ENCODE results near the gene SLAIN1.

SLAIN1 gene

GRCh38 chr13:77767413-77767812 lies 69.9 kb downstream of the SLAIN1 start:
- peaks cover 12% of the 10 kb centered on the region for H3K36me3 ChIP-seq (ENCODE audit: control insufficient read depth, low read depth, low read length)
- H3K27me3 ChIP-seq (ENCODE audit: control insufficient read depth, insufficient read depth, low read length), result no peaks in the 10 kb centered on the region
- H3K9me3 ChIP-seq (ENCODE audit: control insufficient read depth, low read depth, low read length), result no peaks in the 10 kb centered on the region
- H3K27ac ChIP-seq (ENCODE audit: low read length), result no peak overlapping the region
- no peak overlapping the region for H3K4me3 ChIP-seq (ENCODE audit: low read length)
- no peaks in the 10 kb centered on the region for H3K4me1 ChIP-seq (ENCODE audit: control insufficient read depth, low read depth, low read length)
- H3K9ac ChIP-seq (ENCODE audit: low read length), result no peak overlapping the region

- Histone ChIP-seq H3K27ac (ENCODE audit: low read length) (no peak overlapping the region), H3K36me3 (ENCODE audit: control insufficient read depth, low read depth, low read length) (no peaks in the 10 kb centered on the region), H3K27me3 (ENCODE audit: control insufficient read depth, insufficient read depth, low read length) (no peaks in the 10 kb centered on the region), H3K9me3 (ENCODE audit: control insufficient read depth, low read depth, low read length) (no peaks in the 10 kb centered on the region), H3K4me3 (ENCODE audit: low read length) (no peak overlapping the region), H3K4me1 (ENCODE audit: control insufficient read depth, low read depth, low read length) (no peaks in the 10 kb centered on the region), H3K9ac (ENCODE audit: low read length) (no peak overlapping the region)
These were observed 76.7 kb downstream of the SLAIN1 start for GRCh38 chr13:77774181-77774580.

DNA sequence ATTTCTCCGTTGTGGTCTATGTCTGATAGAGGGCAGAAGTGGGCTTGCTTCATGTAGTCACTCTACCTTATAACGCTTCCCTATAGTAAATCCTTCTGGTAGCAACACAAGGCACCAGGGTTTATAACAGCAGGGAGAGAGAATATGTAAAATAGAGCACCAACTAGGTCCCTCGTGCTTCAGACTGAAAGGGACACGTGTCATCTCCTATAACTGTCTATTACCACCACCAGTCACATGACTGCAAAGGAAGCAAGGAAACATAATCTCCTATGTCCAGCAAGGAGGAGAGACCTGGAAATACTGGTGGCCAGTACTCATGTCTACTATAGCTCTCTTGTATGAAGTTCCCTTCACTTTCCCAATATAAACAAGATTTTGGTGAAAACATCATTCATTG lies 79.2 kb downstream of the SLAIN1 start:
- no peak overlapping the region for H3K9ac ChIP-seq (ENCODE audit: low read length)
- no peak overlapping the region for H3K4me3 ChIP-seq (ENCODE audit: low read length)
- H3K9me3 ChIP-seq (ENCODE audit: control insufficient read depth, low read depth, low read length), result no peaks in the 10 kb centered on the region
- peaks cover 3% of the 10 kb centered on the region for H3K36me3 ChIP-seq (ENCODE audit: control insufficient read depth, low read depth, low read length)
- H3K27ac ChIP-seq (ENCODE audit: low read length), result no peak overlapping the region
- H3K4me1 ChIP-seq (ENCODE audit: control insufficient read depth, low read depth, low read length), result peaks cover 7% of the 10 kb centered on the region
- H3K27me3 ChIP-seq (ENCODE audit: control insufficient read depth, insufficient read depth, low read length), result no peaks in the 10 kb centered on the region

DNA sequence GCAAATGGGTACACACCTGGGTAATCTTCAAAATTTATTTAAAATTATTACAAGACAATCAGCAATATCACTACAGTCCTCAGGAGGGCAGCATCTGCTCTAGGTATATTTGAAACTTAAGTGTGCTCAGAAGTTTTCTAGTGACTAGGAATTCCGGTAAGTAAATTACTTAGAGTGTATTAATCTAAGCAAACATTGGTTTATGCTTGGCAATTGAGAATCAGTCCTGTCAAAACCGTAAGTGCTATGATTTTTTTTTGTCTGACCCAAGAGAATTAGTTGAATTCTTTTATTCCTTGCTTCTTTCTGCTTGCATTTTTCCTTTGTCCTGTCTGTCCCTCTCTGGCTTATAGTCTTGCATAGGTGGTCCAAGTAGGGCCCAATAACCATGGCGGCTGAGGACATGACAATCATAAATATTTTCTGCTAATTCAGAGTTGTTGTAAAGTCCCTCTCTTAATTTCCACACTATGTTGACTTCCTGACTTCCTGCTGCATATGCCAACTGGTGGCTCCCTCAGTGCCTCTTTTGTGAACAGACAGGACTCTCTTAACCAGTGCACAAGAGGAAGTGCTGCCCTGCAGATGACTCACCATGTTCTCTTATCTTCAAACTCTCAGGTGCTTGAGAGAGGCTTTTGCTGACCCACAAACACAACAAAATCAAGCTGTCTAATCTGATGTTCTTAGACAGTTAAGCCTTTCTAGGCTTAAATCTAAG lies 82.2 kb downstream of the SLAIN1 start:
- Histone ChIP-seq H3K27me3 (ENCODE audit: control insufficient read depth, insufficient read depth, low read length) (no peaks in the 10 kb centered on the region), H3K27ac (ENCODE audit: low read length) (no peak overlapping the region), H3K9me3 (ENCODE audit: control insufficient read depth, low read depth, low read length) (no peaks in the 10 kb centered on the region), H3K4me1 (ENCODE audit: control insufficient read depth, low read depth, low read length) (peaks cover 21% of the 10 kb centered on the region), H3K9ac (ENCODE audit: low read length) (no peak overlapping the region), H3K4me3 (ENCODE audit: low read length) (no peak overlapping the region), H3K36me3 (ENCODE audit: control insufficient read depth, low read depth, low read length) (peaks cover 3% of the 10 kb centered on the region)

DNA sequence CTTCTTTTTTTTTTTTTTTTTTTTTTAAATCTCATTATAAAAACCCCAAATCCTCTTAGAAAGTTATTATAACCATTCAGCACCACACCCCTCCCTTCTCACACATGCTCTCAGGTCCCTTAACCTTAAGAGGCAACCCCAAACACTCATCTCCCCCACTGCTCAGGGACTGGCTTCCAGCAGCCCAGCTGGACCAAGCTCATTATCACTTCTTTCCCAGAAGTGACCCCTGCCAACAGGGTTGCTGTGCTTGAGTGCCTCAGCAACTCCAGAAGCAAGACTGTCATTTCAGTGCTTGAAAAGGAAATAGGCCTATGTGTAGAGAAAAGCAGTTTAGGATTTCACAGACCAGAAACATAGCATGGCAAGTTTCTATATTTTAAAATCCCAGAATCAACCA lies 84.3 kb downstream of the SLAIN1 start:
- Histone ChIP-seq H3K27ac (ENCODE audit: low read length) (no peak overlapping the region), H3K4me1 (ENCODE audit: control insufficient read depth, low read depth, low read length) (peaks cover 23% of the 10 kb centered on the region), H3K9me3 (ENCODE audit: control insufficient read depth, low read depth, low read length) (no peaks in the 10 kb centered on the region), H3K9ac (ENCODE audit: low read length) (no peak overlapping the region), H3K27me3 (ENCODE audit: control insufficient read depth, insufficient read depth, low read length) (no peaks in the 10 kb centered on the region), H3K36me3 (ENCODE audit: control insufficient read depth, low read depth, low read length) (peaks cover 3% of the 10 kb centered on the region), H3K4me3 (ENCODE audit: low read length) (no peak overlapping the region)

DNA sequence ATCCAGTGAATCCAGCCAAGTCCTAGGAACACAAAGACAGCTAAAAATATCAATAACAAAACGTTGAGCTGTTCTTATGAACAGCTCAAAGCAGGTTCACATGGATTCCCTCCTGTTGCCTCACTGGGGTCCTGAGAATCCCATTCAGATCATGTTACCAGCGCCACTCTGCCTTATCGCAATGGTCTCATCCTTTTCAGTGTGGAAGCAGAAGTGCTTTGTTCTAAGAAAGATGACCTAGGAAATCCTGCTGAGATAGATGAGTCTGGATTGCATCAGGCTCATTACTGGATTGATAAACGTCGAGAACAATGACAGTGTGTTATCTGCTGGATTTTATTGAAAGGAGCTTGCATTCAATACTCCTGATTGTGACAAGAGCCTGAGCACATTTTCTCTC lies 87.0 kb downstream of the SLAIN1 start:
- H3K27me3 ChIP-seq (ENCODE audit: control insufficient read depth, insufficient read depth, low read length), result no peaks in the 10 kb centered on the region
- peaks cover 22% of the 10 kb centered on the region for H3K4me1 ChIP-seq (ENCODE audit: control insufficient read depth, low read depth, low read length)
- no peaks in the 10 kb centered on the region for H3K9me3 ChIP-seq (ENCODE audit: control insufficient read depth, low read depth, low read length)
- H3K27ac ChIP-seq (ENCODE audit: low read length), result no peak overlapping the region
- peaks cover 3% of the 10 kb centered on the region for H3K36me3 ChIP-seq (ENCODE audit: control insufficient read depth, low read depth, low read length)
- no peak overlapping the region for H3K9ac ChIP-seq (ENCODE audit: low read length)
- H3K4me3 ChIP-seq (ENCODE audit: low read length), result no peak overlapping the region

DNA sequence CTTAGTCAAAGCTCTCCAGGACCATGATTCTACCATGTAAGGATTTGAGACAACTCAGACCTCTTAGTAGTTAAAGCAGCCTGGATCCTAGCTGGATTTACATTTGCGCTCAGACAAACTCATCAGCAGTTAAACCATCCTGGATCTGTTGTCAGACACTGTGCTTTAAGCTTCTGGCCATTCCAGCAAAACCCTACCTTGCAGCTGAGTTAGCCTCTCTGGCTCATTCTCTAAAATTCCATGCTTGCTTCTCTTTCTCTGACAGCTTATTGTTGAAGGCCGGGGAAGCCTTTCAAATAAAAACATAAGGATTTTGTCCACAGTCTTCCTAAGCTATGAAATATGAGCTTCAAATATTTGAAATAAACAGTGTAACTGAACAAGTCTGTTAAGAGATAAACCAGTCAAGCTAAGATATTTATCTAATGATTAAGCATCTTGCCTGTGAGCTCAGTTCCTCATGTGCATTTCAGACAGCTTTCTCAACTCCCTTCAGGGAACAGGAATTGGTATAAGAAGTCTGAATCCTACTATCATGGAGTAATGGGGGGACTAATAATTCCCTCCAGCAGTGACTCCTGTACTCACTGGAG lies 89.3 kb downstream of the SLAIN1 start:
- Histone ChIP-seq H3K9ac (ENCODE audit: low read length) (no peak overlapping the region), H3K27ac (ENCODE audit: low read length) (no peak overlapping the region), H3K4me3 (ENCODE audit: low read length) (no peak overlapping the region), H3K4me1 (ENCODE audit: control insufficient read depth, low read depth, low read length) (peaks cover 15% of the 10 kb centered on the region), H3K9me3 (ENCODE audit: control insufficient read depth, low read depth, low read length) (no peaks in the 10 kb centered on the region), H3K36me3 (ENCODE audit: control insufficient read depth, low read depth, low read length) (no peaks in the 10 kb centered on the region), H3K27me3 (ENCODE audit: control insufficient read depth, insufficient read depth, low read length) (no peaks in the 10 kb centered on the region)

- H3K27ac ChIP-seq (ENCODE audit: low read length), result no peak overlapping the region
These were observed 91.9 kb downstream of the SLAIN1 start for GRCh38 chr13:77789376-77789775.

GRCh38 chr13:77800219-77800618 lies 102.7 kb downstream of the SLAIN1 start:
- H3K4me3 ChIP-seq (ENCODE audit: low read length), result no peak overlapping the region

More at GRCh38 chr13:77789376-77789775, 91.9 kb downstream of the SLAIN1 start:
- Histone ChIP-seq H3K27me3 (ENCODE audit: control insufficient read depth, insufficient read depth, low read length) (no peaks in the 10 kb centered on the region), H3K9ac (ENCODE audit: low read length) (no peak overlapping the region), H3K4me3 (ENCODE audit: low read length) (no peak overlapping the region), H3K9me3 (ENCODE audit: control insufficient read depth, low read depth, low read length) (peaks cover 9% of the 10 kb centered on the region), H3K36me3 (ENCODE audit: control insufficient read depth, low read depth, low read length) (no peaks in the 10 kb centered on the region), H3K4me1 (ENCODE audit: control insufficient read depth, low read depth, low read length) (peaks cover 5% of the 10 kb centered on the region)

DNA sequence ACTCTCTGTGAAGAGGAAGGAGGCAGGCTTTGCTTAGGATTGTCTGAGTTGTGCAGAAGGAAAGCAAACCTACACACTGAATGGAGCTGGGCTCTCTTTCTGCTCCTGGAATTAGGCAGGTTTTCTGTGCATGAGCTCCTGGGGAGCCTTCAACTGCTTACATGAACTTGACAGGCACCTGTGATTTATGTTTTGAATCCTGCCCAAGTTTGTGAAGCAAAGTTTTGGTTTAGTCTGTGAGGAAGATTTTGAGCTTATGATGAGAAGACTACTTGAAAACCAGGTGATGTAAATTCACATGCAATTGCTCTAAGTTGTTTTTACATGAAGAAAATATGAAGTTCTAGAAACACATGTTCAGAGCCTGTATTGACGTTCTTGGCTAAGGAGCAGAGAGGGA lies 109.0 kb downstream of the SLAIN1 start:
- Histone ChIP-seq H3K9me3 (ENCODE audit: control insufficient read depth, low read depth, low read length) (no peaks in the 10 kb centered on the region), H3K4me3 (ENCODE audit: low read length) (no peak overlapping the region), H3K9ac (ENCODE audit: low read length) (no peak overlapping the region), H3K36me3 (ENCODE audit: control insufficient read depth, low read depth, low read length) (no peaks in the 10 kb centered on the region), H3K27ac (ENCODE audit: low read length) (no peak overlapping the region), H3K4me1 (ENCODE audit: control insufficient read depth, low read depth, low read length) (no peaks in the 10 kb centered on the region), H3K27me3 (ENCODE audit: control insufficient read depth, insufficient read depth, low read length) (no peaks in the 10 kb centered on the region)

More at GRCh38 chr13:77800219-77800618, 102.7 kb downstream of the SLAIN1 start:
- Histone ChIP-seq H3K27ac (ENCODE audit: low read length) (no peak overlapping the region), H3K9ac (ENCODE audit: low read length) (no peak overlapping the region), H3K4me1 (ENCODE audit: control insufficient read depth, low read depth, low read length) (no peaks in the 10 kb centered on the region), H3K27me3 (ENCODE audit: control insufficient read depth, insufficient read depth, low read length) (no peaks in the 10 kb centered on the region), H3K36me3 (ENCODE audit: control insufficient read depth, low read depth, low read length) (no peaks in the 10 kb centered on the region), H3K9me3 (ENCODE audit: control insufficient read depth, low read depth, low read length) (no peaks in the 10 kb centered on the region)

- H3K36me3 ChIP-seq (ENCODE audit: control insufficient read depth, low read depth, low read length), result no peaks in the 10 kb centered on the region
- no peak overlapping the region for H3K9ac ChIP-seq (ENCODE audit: low read length)
- H3K4me3 ChIP-seq (ENCODE audit: low read length), result no peak overlapping the region
- no peaks in the 10 kb centered on the region for H3K4me1 ChIP-seq (ENCODE audit: control insufficient read depth, low read depth, low read length)
- H3K9me3 ChIP-seq (ENCODE audit: control insufficient read depth, low read depth, low read length), result no peaks in the 10 kb centered on the region
- no peak overlapping the region for H3K27ac ChIP-seq (ENCODE audit: low read length)
- H3K27me3 ChIP-seq (ENCODE audit: control insufficient read depth, insufficient read depth, low read length), result no peaks in the 10 kb centered on the region
These were observed 110.1 kb downstream of the SLAIN1 start for GRCh38 chr13:77807431-77808135.
